ENCODE results near the gene ALG6.
"Not testable (repeated sequence)": the region's sequence is repeated elsewhere in the genome, so short reads cannot be mapped to it uniquely, and the experiment has no call there.

ALG6 gene

DNA sequence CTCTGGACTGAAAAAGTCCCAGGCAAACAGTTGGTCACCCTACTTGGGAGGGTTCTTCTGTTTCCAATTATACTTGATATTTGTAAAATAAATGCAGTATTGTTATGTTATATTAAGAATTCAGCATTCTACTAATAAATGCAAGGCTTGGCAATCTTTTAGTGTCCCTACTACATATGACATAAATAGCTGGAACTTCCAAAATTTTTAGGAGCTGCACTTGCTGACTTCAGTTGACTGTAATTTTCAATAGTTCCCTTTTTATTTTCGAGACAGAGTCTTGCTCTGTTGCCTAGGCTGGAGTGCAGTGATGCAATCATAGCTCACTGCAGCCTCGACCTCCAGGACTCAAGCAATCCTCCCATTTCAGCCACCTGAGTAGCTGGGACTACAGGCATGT, 25.0 kb upstream of the ALG6 start:
- no peaks in the 10 kb centered on the region for H3K36me3 ChIP-seq (ENCODE audit: control insufficient read depth, insufficient read depth, low read length)
- no peak for TF ChIP-seq CTCF (IDR thresholded peaks at IDR 0.05; ENCODE audit: insufficient read depth, low read length, poor library complexity, severe bottlenecking)
- DNase-seq (ENCODE audit: extremely low read depth, insufficient read length): no peak

GRCh38 chr1:63343922-63344321, 23.5 kb upstream of the ALG6 start:
- Histone ChIP-seq H3K27me3 (replicated peaks; ENCODE audit: control insufficient read depth, insufficient read depth, low read length) (no peaks in the 10 kb centered on the region; the same call in 1 of the 2 replicates), H3K4me3 (replicated peaks; ENCODE audit: low read depth, low read length) (no peak overlapping the region), H3K36me3 (ENCODE audit: control insufficient read depth, insufficient read depth, low read length) (no peaks in the 10 kb centered on the region)
- TF ChIP-seq CTCF (IDR thresholded peaks at IDR 0.05; ENCODE audit: insufficient read depth, low read length, poor library complexity, severe bottlenecking): no peak
- no peak for DNase-seq (ENCODE audit: extremely low read depth, insufficient read length)

More for the DNA sequence above, 25.0 kb upstream of the ALG6 start:
- no peaks in the 10 kb centered on the region; the same call in 1 of the 2 replicates for H3K27me3 ChIP-seq (replicated peaks; ENCODE audit: control insufficient read depth, insufficient read depth, low read length)
- no peak overlapping the region for H3K4me3 ChIP-seq (replicated peaks; ENCODE audit: low read depth, low read length)

DNA sequence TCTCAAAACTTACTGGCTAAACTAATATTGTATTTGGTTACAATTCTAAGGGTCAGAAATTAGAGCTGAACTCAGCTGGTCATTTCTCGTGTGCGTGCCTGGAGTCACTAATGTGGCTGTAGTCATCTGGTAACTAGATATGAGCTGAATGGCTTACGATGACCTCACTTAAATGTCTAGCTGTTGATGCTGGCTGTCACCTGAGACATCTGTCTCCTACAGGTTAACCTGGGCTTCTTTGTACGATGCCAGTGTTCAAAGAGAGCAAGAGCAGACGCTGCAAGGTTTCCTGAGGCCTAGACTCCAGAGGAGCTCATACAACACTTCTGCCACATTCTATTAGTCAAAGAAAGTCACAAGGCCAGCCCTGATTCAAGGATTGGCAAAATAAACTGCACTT, 17.1 kb upstream of the ALG6 start:
- DNase-seq (ENCODE audit: extremely low read depth, insufficient read length): no peak
- Histone ChIP-seq H3K4me3 (replicated peaks; ENCODE audit: low read depth, low read length) (no peak overlapping the region), H3K27me3 (replicated peaks; ENCODE audit: control insufficient read depth, insufficient read depth, low read length) (no peaks in the 10 kb centered on the region; the same call in 1 of the 2 replicates), H3K36me3 (ENCODE audit: control insufficient read depth, insufficient read depth, low read length) (no peaks in the 10 kb centered on the region)
- no peak for TF ChIP-seq CTCF (IDR thresholded peaks at IDR 0.05; ENCODE audit: insufficient read depth, low read length, poor library complexity, severe bottlenecking)

DNA sequence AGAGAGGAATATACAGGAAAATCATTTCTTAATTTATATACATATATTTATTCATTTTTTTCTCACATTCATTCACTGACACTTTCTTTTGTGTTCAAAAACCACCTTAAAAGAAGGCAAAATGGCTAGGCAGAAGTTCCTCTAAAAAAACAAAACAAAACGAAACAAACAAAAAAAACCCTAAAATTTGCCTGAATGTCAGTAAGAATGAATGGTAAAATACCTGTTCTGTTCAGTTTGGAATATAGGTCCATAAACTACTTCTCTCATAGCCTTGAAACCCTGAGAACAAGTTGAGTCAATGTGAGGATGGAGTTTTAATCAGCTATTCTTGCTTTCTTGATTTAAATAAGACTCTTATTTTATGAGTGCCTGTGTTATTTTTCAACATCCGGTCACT, 14.7 kb upstream of the ALG6 start:
- Histone ChIP-seq H3K36me3 (ENCODE audit: control insufficient read depth, insufficient read depth, low read length) (no peaks in the 10 kb centered on the region), H3K27me3 (replicated peaks; ENCODE audit: control insufficient read depth, insufficient read depth, low read length) (no peaks in the 10 kb centered on the region; the same call in 1 of the 2 replicates), H3K4me3 (replicated peaks; ENCODE audit: low read depth, low read length) (no peak overlapping the region)
- TF ChIP-seq CTCF (IDR thresholded peaks at IDR 0.05; ENCODE audit: insufficient read depth, low read length, poor library complexity, severe bottlenecking): no peak
- no peak for DNase-seq (ENCODE audit: extremely low read depth, insufficient read length)

- not testable (repeated sequence) for DNase-seq (ENCODE audit: extremely low read depth, insufficient read length); H3K4me3 ChIP-seq (replicated peaks; ENCODE audit: low read depth, low read length); H3K27me3 ChIP-seq (replicated peaks; ENCODE audit: control insufficient read depth, insufficient read depth, low read length); H3K36me3 ChIP-seq (ENCODE audit: control insufficient read depth, insufficient read depth, low read length)
Observed at GRCh38 chr1:63356234-63356633, 11.2 kb upstream of the ALG6 start.

DNA sequence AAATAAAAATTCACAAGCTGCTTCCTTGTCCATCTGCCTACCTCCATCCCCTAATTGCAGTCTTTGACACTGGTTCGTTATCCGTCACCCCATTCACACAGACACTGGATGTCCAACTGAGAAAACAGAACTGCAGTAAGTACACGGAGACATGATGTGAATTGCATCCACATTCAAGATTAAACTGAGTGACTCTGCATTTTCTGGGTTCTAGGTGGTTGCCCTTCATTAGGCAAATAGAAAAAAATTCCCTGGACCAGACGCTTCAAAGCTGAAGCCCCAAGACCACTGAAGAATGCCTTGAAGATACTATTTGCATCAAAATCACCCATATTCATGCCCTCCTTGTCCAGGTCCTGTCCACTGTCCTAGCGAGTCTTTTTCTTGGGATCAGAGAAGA, 7.9 kb upstream of the ALG6 start:
- Histone ChIP-seq H3K27me3 (replicated peaks; ENCODE audit: control insufficient read depth, insufficient read depth, low read length) (no peaks in the 10 kb centered on the region), H3K4me3 (replicated peaks; ENCODE audit: low read depth, low read length) (no peak overlapping the region), H3K36me3 (ENCODE audit: control insufficient read depth, insufficient read depth, low read length) (no peaks in the 10 kb centered on the region)
- no peak for TF ChIP-seq CTCF (IDR thresholded peaks at IDR 0.05; ENCODE audit: insufficient read depth, low read length, poor library complexity, severe bottlenecking)
- DNase-seq (ENCODE audit: extremely low read depth, insufficient read length): no peak

Measured in GM06990 (cell line).